SK-N-SH (cell line): Measurements from ENCODE around the gene B4GALNT1. TPM values are rescaled to one million over a fixed set of nuclear protein-coding genes. Genes with fewer than 3 reads are reported as not detected.

Source experiments
- CTCF ChIA-PET: fragments of 300-600, 350-600 bp; formaldehyde crosslinking; extraction: SDS; loops from one replicate; lab custom pipeline; 2021; lab: Yijun Ruan, JAX
- POLR2A ChIA-PET: fragments of 350-600 bp; sonication (Branson Sonifier 250); formaldehyde crosslinking; extraction: SDS; loops from one replicate; lab custom pipeline; 2020; ENCODE audit warnings: antibody characterized with exemption, inconsistent platforms; lab: Yijun Ruan, JAX
- DNase-seq: peaks from one replicate; pipeline ENCODE4 v3.0.0; 2012
- H2AFZ ChIP-seq: fragments of 200-600 bp; sonication (generic); 2 replicates; pipeline ENCODE4 v1.8.1; 2016; ENCODE audit warnings: antibody characterized with exemption, mild to moderate bottlenecking, low read depth
- H3F3A ChIP-seq: fragments of 200-600 bp; sonication (generic); replicated peaks from 2 replicates; pipeline ENCODE3; 2016; ENCODE audit warnings: antibody characterized with exemption, mild to moderate bottlenecking; ENCODE audit not compliant: insufficient read depth
- H3K27ac ChIP-seq, 2 experiments: fragments of 200-500 bp in 1 of 2; fragments of 200-600 bp in 1 of 2; sonication (Bioruptor generic) in 1 of 2; sonication (generic), shearing (Covaris generic) in 1 of 2; 2 replicates each; pipeline versions ENCODE4 v1.5.1 to v1.6.1; 2014 to 2016; ENCODE audit warnings: low read depth in 2 of 2, inconsistent platforms in 1 of 2, low read length in 1 of 2, mild to moderate bottlenecking in 1 of 2, mixed read lengths in 1 of 2
- H3K27me3 ChIP-seq: fragments of 200-600 bp; sonication (generic), shearing (Covaris generic); 2 replicates; pipeline ENCODE4 v1.6.1; 2016; ENCODE audit warnings: mixed run types; ENCODE audit not compliant: insufficient read depth
- H3K36me3 ChIP-seq, 2 experiments: fragments of 200-500 bp in 1 of 2; fragments of 200-600 bp in 1 of 2; sonication (Bioruptor generic) in 1 of 2; sonication (generic) in 1 of 2; replicated peaks in 1 of 2; 2 replicates each; pipeline versions ENCODE3 to v1.5.1; 2014 to 2016; ENCODE audit warnings: low read length in 1 of 2, mild to moderate bottlenecking in 1 of 2; ENCODE audit not compliant: insufficient read depth in 2 of 2, control insufficient read depth in 1 of 2
- H3K4me1 ChIP-seq, 2 experiments: fragments of 200-500 bp in 1 of 2; fragments of 200-600 bp in 1 of 2; sonication (Bioruptor generic) in 1 of 2; sonication (generic), shearing (Covaris generic) in 1 of 2; 2 replicates each; pipeline versions ENCODE4 v1.5.1 to v1.6.1; 2014 to 2016; ENCODE audit warnings: low read depth in 1 of 2, low read length in 1 of 2, mixed run types in 1 of 2; ENCODE audit not compliant: insufficient read depth in 2 of 2, control insufficient read depth in 1 of 2
- H3K4me2 ChIP-seq: fragments of 200-600 bp; sonication (generic), shearing (Covaris generic); 2 replicates; pipeline ENCODE4 v1.6.1; 2017; ENCODE audit warnings: mixed run types
- H3K4me3 ChIP-seq, 2 experiments: fragments of 200-500 bp in 1 of 2; fragments of 200-600 bp in 1 of 2; sonication (Bioruptor generic) in 1 of 2; sonication (generic), shearing (Covaris generic) in 1 of 2; 2 replicates each; pipeline versions ENCODE4 v1.5.1 to v1.8.1; 2014 to 2016; ENCODE audit warnings: low read depth in 2 of 2, inconsistent platforms in 1 of 2, low read length in 1 of 2, mild to moderate bottlenecking in 1 of 2, mixed read lengths in 1 of 2, moderate library complexity in 1 of 2
- H3K79me2 ChIP-seq: fragments of 200-600 bp; sonication (generic); 2 replicates; pipeline ENCODE4 v1.8.1; 2017; ENCODE audit warnings: mild to moderate bottlenecking; ENCODE audit not compliant: insufficient read depth
- H3K9ac ChIP-seq: fragments of 200-600 bp; sonication (generic); 2 replicates; pipeline ENCODE4 v1.6.1; 2017; ENCODE audit warnings: mixed run types
- H3K9me2 ChIP-seq: fragments of 200-600 bp; sonication (generic); 2 replicates; pipeline ENCODE4 v1.6.1; 2017; ENCODE audit warnings: mixed run types
- H3K9me3 ChIP-seq: fragments of 200-600 bp; sonication (generic); 2 replicates; pipeline ENCODE4 v1.6.1; 2017; ENCODE audit warnings: mixed run types, mild to moderate bottlenecking, moderate library complexity
- H4K20me1 ChIP-seq: fragments of 200-600 bp; sonication (generic); 2 replicates; pipeline ENCODE4 v1.6.1; 2017; ENCODE audit warnings: mild to moderate bottlenecking, mixed run types; ENCODE audit not compliant: insufficient read depth
- CHD2 ChIP-seq: fragments of 150-350 bp; IDR thresholded peaks from 2 replicates; pipeline ENCODE4 v1.6.1; 2018; ENCODE audit warnings: low read length; ENCODE audit not compliant: partially characterized antibody
- CTCF ChIP-seq: fragments of 200-600 bp; sonication (generic); IDR thresholded peaks from 2 replicates; pipeline ENCODE4 v1.6.1; 2017; ENCODE audit warnings: antibody characterized with exemption, mild to moderate bottlenecking, moderate library complexity
- EP300 ChIP-seq, 2 experiments: IDR thresholded peaks; 2 replicates each; pipeline versions ENCODE4 v1.4.0 to v1.6.1; 2012; ENCODE audit warnings: borderline replicate concordance in 1 of 2, low read depth in 1 of 2, low read length in 1 of 2
- FOSL2 ChIP-seq: IDR thresholded peaks from 2 replicates; pipeline ENCODE4 v1.4.0; 2012; ENCODE audit warnings: low read depth, mild to moderate bottlenecking, moderate library complexity, borderline replicate concordance
- FOXJ3 ChIP-seq: sonication (generic); formaldehyde crosslinking; IDR thresholded peaks from 2 replicates; pipeline ENCODE4 v1.5.1; 2020; ENCODE audit warnings: mild to moderate bottlenecking, missing genetic modification reagents
- FOXM1 ChIP-seq: IDR thresholded peaks from 2 replicates; pipeline ENCODE4 v1.4.0; 2012; ENCODE audit warnings: low read depth, mild to moderate bottlenecking
- GATA2 ChIP-seq: sonication (generic); formaldehyde crosslinking; IDR thresholded peaks from 2 replicates; pipeline ENCODE4 v1.5.0; 2020; ENCODE audit warnings: mild to moderate bottlenecking, missing genetic modification reagents
- IRF3 ChIP-seq: fragments of 150-350 bp; IDR thresholded peaks from 2 replicates; pipeline ENCODE4 v1.6.1; 2016; ENCODE audit warnings: mild to moderate bottlenecking, low read depth, low read length
- JUND ChIP-seq: IDR thresholded peaks from 2 replicates; pipeline ENCODE4 v1.4.0; 2012
- MAX ChIP-seq: IDR thresholded peaks from 2 replicates; pipeline ENCODE4 v1.4.0; 2012; ENCODE audit warnings: low read depth
- NRF1 ChIP-seq: IDR thresholded peaks from 2 replicates; pipeline ENCODE4 v1.6.1; 2012; ENCODE audit warnings: low read depth, mild to moderate bottlenecking, low read length
- PBX3 ChIP-seq: IDR thresholded peaks from 2 replicates; pipeline ENCODE4; 2012
- POLR2AphosphoS5 ChIP-seq: IDR thresholded peaks from 2 replicates; pipeline ENCODE4 v1.6.1; 2012; ENCODE audit warnings: low read depth, low read length
- RAD21 ChIP-seq: IDR thresholded peaks from 2 replicates; pipeline ENCODE4 v1.6.1; 2012; ENCODE audit warnings: mild to moderate bottlenecking, low read length
- RCOR1 ChIP-seq: fragments of 150-350 bp; IDR thresholded peaks from 2 replicates; pipeline ENCODE4 v1.6.1; 2017; ENCODE audit warnings: antibody characterized with exemption, low read length
- RFX5 ChIP-seq: IDR thresholded peaks from 2 replicates; pipeline ENCODE4 v1.6.1; 2012; ENCODE audit warnings: mild to moderate bottlenecking, improper control_type of control experiment, low read length
- RXRA ChIP-seq: IDR thresholded peaks from 2 replicates; pipeline ENCODE4 v1.4.0; 2012; ENCODE audit warnings: low read depth, mild to moderate bottlenecking, borderline replicate concordance
- SIN3A ChIP-seq: IDR thresholded peaks from 2 replicates; pipeline ENCODE4 v1.6.1; 2012; ENCODE audit warnings: low read depth, mild to moderate bottlenecking, low read length, moderate library complexity, borderline replicate concordance
- SMC3 ChIP-seq: IDR thresholded peaks from 2 replicates; pipeline ENCODE4 v1.6.1; 2012; ENCODE audit warnings: low read depth, low read length, improper control_type of control experiment
- TCF12 ChIP-seq: IDR thresholded peaks from 2 replicates; pipeline ENCODE4 v1.4.0; 2012
- TEAD4 ChIP-seq: IDR thresholded peaks from 2 replicates; pipeline ENCODE4 v1.4.0; 2012; ENCODE audit warnings: mild to moderate bottlenecking, borderline replicate concordance; ENCODE audit not compliant: insufficient read depth
- USF2 ChIP-seq: fragments of 150-350 bp; IDR thresholded peaks from 2 replicates; pipeline ENCODE4 v1.6.1; 2017; ENCODE audit warnings: antibody characterized with exemption, low read length, low read depth, borderline replicate concordance
- YY1 ChIP-seq: IDR thresholded peaks from 2 replicates; pipeline ENCODE4 v1.4.0; 2012; ENCODE audit warnings: low read depth, mild to moderate bottlenecking
- WGBS: methylation state at CpG from one replicate; pipeline ENCODE4 v1.1.6; 2017; ENCODE audit warnings: low lambda C conversion rate; 5-methylcytosine and 5-hydroxymethylcytosine counted together
- polyA plus RNA-seq, 3 experiments: library from polyadenylated mRNA; depleted of rRNA; stranded (reverse); fragments of >200 nt; gene quantifications; 2 replicates each; pipeline ENCODE4 v1.2.3, GENCODE V29; 2012

Gene B4GALNT1
- polyA plus RNA-seq, 1 of the 3 experiments (the other 2 are of a cell fraction) = 5.3 TPM

GRCh38 chr12:57609101-57609780 is 23.8 kb downstream of the B4GALNT1 start:
- ChIA-PET CTCF (interaction anchor here (0.9 to 7.6 kb wide), 4 partner anchors 11 to 26 kb away, joined by 3 to 65 read pairs (median 7); no protein-coding TSS in a partner anchor), POLR2A (no interaction called here)
- peaks cover 0 to 35% of the 10 kb centered on the region in 2 experiments for H3K36me3 ChIP-seq
- H4K20me1 ChIP-seq = no peaks in the 10 kb centered on the region
- no peak overlapping the region; a peak in 1 of 4 replicates for H3K27ac ChIP-seq
- no peak for TF ChIP-seq MAX
- TF ChIP-seq YY1 = no peak
- TF ChIP-seq RFX5 = no peak
- TF ChIP-seq TCF12 = no peak
- TF ChIP-seq RCOR1 = no peak
- TF ChIP-seq GATA2 (CRISPR knock-in tag) = no peak
- no peak for TF ChIP-seq CHD2
- TF ChIP-seq USF2 = no peak
- no peak for TF ChIP-seq PBX3
- no peak for TF ChIP-seq POLR2AphosphoS5
- TF ChIP-seq NRF1 = no peak
- TF ChIP-seq EP300 (IDR thresholded peaks at IDR 0.05; ENCODE audit: borderline replicate concordance in 1 of 2, low read depth in 1 of 2, low read length in 1 of 2) = no peak
- no peak for TF ChIP-seq RAD21
- TF ChIP-seq JUND = no peak
- H3K4me3 ChIP-seq = no peak overlapping the region
- no peak overlapping the region for H2AFZ ChIP-seq
- H3K27me3 ChIP-seq = no peaks in the 10 kb centered on the region
- peaks cover 6% of the 10 kb centered on the region; the same call in 1 of the 2 replicates for H3K79me2 ChIP-seq
- H3K4me2 ChIP-seq = no peak overlapping the region
- DNase-seq = no peak
- H3K9ac ChIP-seq = no peak overlapping the region
- H3K9me3 ChIP-seq = no peaks in the 10 kb centered on the region
- peaks cover 6 to 38% of the 10 kb centered on the region in 2 experiments; a peak in 3 of 4 replicates for H3K4me1 ChIP-seq
- no peaks in the 10 kb centered on the region for H3K9me2 ChIP-seq
- 90% methylated on average over 19 of the region's 19 CpGs for WGBS
- peaks cover 6% of the 10 kb centered on the region for H3F3A ChIP-seq

GRCh38 chr12:57607958-57608663 is 24.9 kb downstream of the B4GALNT1 start:
- Histone ChIP-seq H3K36me3 (peaks cover 0 to 30% of the 10 kb centered on the region in 2 experiments), H3K79me2 (peaks cover 6% of the 10 kb centered on the region; the same call in 1 of the 2 replicates), H3K27ac (no peak overlapping the region), H2AFZ (no peak overlapping the region), H3K27me3 (no peaks in the 10 kb centered on the region), H3K4me2 (no peak overlapping the region), H3K4me1 (peaks cover 14 to 41% of the 10 kb centered on the region in 2 experiments; a peak in 3 of 4 replicates), H3K4me3 (no peak overlapping the region), H3K9ac (no peak overlapping the region), H3F3A (peaks cover 6% of the 10 kb centered on the region), H3K9me2 (no peaks in the 10 kb centered on the region), H3K9me3 (no peaks in the 10 kb centered on the region), H4K20me1 (no peaks in the 10 kb centered on the region)
- no peak for DNase-seq
- ChIA-PET CTCF (interaction anchor here (0.9 to 7.6 kb wide), 5 partner anchors 12 to 25 kb away, joined by 3 to 65 read pairs (median 3); partner anchors contain the start of gene B4GALNT1), POLR2A (interaction anchor here (0.8 kb wide), 1 partner anchor 11 kb away, joined by 3 read pairs; no protein-coding TSS in a partner anchor)
- 93% methylated on average over 9 of the region's 12 CpGs for WGBS
- TF ChIP-seq GATA2 (CRISPR knock-in tag) (no peak), CHD2 (no peak), RXRA (no peak), SIN3A (no peak), CTCF (no peak), FOXM1 (no peak), FOXJ3 (CRISPR knock-in tag) (no peak), TEAD4 (no peak), SMC3 (no peak), IRF3 (no peak), FOSL2 (no peak)
